HG03095 (cell line): ENCODE measurements around the gene SCNN1A.

Source experiments
- ATAC-seq: cut with Tn5 transposase; IDR thresholded peaks from one replicate; pipeline ENCODE4 v1.9.1; 2021; ENCODE audit warnings: moderate library complexity; ENCODE audit not compliant: unreplicated experiment

Gene SCNN1A

GRCh38 chr12:6375269-6376078 lies at the start of gene SCNN1A:
TSS of gene SCNN1A (minus strand) at chr12:6375563. CDS start at chr12:6374783, 780 bp downstream.
- ATAC-seq, result no peak

GRCh38 chr12:6424866-6425265 lies 49.5 kb upstream of the SCNN1A start:
- ATAC-seq, result no peak

GRCh38 chr12:6424008-6424347 lies 48.6 kb upstream of the SCNN1A start:
- no peak for ATAC-seq

GRCh38 chr12:6423267-6424007 lies 48.1 kb upstream of the SCNN1A start:
- ATAC-seq, result peak; percentile 46

GRCh38 chr12:6420364-6420763 lies 45.0 kb upstream of the SCNN1A start:
- no peak for ATAC-seq

GRCh38 chr12:6418796-6419195 lies 43.4 kb upstream of the SCNN1A start:
- ATAC-seq, result no peak

- no peak for ATAC-seq
Measured at GRCh38 chr12:6416596-6416995, 41.2 kb upstream of the SCNN1A start.

GRCh38 chr12:6407236-6407954 lies 32.0 kb upstream of the SCNN1A start:
- no peak for ATAC-seq

GRCh38 chr12:6405963-6406362 lies 30.6 kb upstream of the SCNN1A start:
- ATAC-seq, result no peak

- ATAC-seq, result no peak
Measured at GRCh38 chr12:6404390-6404789, 29.0 kb upstream of the SCNN1A start.

- ATAC-seq, result no peak
Measured at GRCh38 chr12:6399884-6400644, 24.7 kb upstream of the SCNN1A start.

- ATAC-seq, result no peak
Measured at GRCh38 chr12:6396031-6396430, 20.7 kb upstream of the SCNN1A start.

- ATAC-seq, result no peak
Measured at GRCh38 chr12:6394398-6394797, 19.0 kb upstream of the SCNN1A start.

- no peak for ATAC-seq
Measured at GRCh38 chr12:6393109-6393508, 17.7 kb upstream of the SCNN1A start.

GRCh38 chr12:6392504-6392903 lies 17.1 kb upstream of the SCNN1A start:
- no peak for ATAC-seq

GRCh38 chr12:6391013-6391412 lies 15.7 kb upstream of the SCNN1A start:
- ATAC-seq, result no peak

- ATAC-seq, result no peak
Measured at GRCh38 chr12:6390084-6390799, 14.9 kb upstream of the SCNN1A start.

GRCh38 chr12:6387541-6387940 lies 12.2 kb upstream of the SCNN1A start:
- ATAC-seq, result no peak

- ATAC-seq, result no peak
Measured at GRCh38 chr12:6386491-6386890, 11.1 kb upstream of the SCNN1A start.

GRCh38 chr12:6386038-6386437 lies 10.7 kb upstream of the SCNN1A start:
- ATAC-seq, result no peak
